OCI-LY7 (cell line): ENCODE results near the gene SIGLEC12.

Source experiments
- CTCF ChIP-seq: fragments of 200-600 bp; sonication (generic); conservative IDR thresholded peaks from 2 replicates; pipeline ENCODE4 v1.5.1; 2014; ENCODE audit warnings: mild to moderate bottlenecking, antibody characterized with exemption, low read length, moderate library complexity, mixed read lengths
- EZH2phosphoT487 ChIP-seq: fragments of 200-600 bp; sonication (generic); IDR thresholded peaks from 2 replicates; pipeline ENCODE4 v1.6.1; 2018; ENCODE audit warnings: low read depth, borderline replicate concordance, mild to moderate bottlenecking, mixed run types, antibody characterized with exemption, low read length, moderate library complexity, mixed read lengths

DNA sequence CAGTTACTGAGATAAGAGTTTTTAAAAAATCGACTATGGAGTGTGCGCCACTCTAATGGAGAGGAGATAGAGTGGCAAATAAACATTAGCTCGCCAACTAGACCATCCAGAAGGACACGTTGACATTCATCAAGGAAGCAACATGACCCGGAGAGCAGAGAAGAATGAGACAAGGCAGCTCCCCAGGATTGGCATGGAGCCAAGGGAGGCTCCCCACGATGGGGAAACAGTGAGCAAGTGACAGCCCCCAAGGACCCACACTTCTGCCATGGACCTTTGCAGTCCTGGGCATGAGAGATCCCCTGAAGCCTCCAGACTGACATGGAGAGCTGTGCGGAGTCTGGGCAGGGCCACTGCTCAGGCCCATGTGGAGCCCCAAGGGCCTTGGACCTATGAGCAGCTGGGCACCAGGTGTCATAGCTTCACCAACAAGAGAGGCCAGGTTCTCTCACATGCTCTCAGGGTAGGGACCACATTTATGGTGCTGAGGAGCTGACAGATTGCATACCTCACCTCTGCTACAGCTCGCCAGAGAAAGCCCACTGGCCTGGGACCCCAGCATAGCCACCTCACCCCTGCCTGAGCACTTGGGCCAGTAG is 23.2 kb upstream of the SIGLEC12 start:
- TF ChIP-seq CTCF = no peak
- no peak for TF ChIP-seq EZH2phosphoT487
